RWPE1 (cell line): ENCODE results near the gene TBCD.

ENCODE experiments used
- CTCF ChIA-PET: fragments of 350-600 bp; sonication (Branson Sonifier 250); formaldehyde crosslinking; extraction: SDS; loops from one replicate; lab custom pipeline; 2021; lab: Yijun Ruan, JAX
- POLR2A ChIA-PET: fragments of 400-600 bp; formaldehyde crosslinking; extraction: SDS; loops from one replicate; lab custom pipeline; 2020; ENCODE audit warnings: antibody characterized with exemption; ENCODE audit not compliant: low non-redundant PET; lab: Yijun Ruan, JAX
- DNase-seq: peaks from one replicate; pipeline ENCODE4 v3.0.0; 2012; ENCODE audit warnings: low spot score
- H3K27ac ChIP-seq: fragments of 450-650 bp; 2 replicates; pipeline ENCODE4 v1.5.1; 2017
- TF ChIP-seq, protein P1 (sequence below): fragments of 450-650 bp; conservative IDR thresholded peaks from 2 replicates; pipeline ENCODE4 v1.5.1; 2017; ENCODE audit warnings: low read depth, mild to moderate bottlenecking

TBCD gene

DNA sequence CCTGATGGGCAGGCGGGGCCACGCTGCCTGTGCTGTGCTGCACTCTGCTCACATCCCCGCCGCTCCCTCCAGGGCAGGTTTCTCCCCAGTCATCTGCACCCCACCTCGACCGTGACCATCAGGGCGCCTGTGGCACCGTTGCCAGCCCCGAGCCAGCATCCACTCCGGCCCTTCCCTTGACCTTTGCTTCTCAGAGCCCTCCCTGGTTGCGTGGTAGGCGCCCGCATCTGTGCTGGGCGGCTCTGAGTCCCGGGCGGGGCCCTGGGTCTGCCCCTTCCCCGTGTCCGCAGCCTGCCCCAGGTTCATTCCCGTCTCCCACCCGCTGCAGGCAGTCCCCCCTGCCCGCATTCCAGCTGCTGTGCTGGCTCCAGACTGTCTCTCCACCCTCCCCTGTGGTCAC, 54.8 kb downstream of the TBCD start:
- ChIA-PET POLR2A (no interaction called here), CTCF (interaction anchor here (0.9 kb wide), 1 partner anchor 252 kb away, joined by 4 read pairs; no protein-coding TSS in a partner anchor)
- DNase-seq: no peak
- TF ChIP-seq, protein P1, sequence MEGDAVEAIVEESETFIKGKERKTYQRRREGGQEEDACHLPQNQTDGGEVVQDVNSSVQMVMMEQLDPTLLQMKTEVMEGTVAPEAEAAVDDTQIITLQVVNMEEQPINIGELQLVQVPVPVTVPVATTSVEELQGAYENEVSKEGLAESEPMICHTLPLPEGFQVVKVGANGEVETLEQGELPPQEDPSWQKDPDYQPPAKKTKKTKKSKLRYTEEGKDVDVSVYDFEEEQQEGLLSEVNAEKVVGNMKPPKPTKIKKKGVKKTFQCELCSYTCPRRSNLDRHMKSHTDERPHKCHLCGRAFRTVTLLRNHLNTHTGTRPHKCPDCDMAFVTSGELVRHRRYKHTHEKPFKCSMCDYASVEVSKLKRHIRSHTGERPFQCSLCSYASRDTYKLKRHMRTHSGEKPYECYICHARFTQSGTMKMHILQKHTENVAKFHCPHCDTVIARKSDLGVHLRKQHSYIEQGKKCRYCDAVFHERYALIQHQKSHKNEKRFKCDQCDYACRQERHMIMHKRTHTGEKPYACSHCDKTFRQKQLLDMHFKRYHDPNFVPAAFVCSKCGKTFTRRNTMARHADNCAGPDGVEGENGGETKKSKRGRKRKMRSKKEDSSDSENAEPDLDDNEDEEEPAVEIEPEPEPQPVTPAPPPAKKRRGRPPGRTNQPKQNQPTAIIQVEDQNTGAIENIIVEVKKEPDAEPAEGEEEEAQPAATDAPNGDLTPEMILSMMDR: no peak
- no peak overlapping the region for H3K27ac ChIP-seq

DNA sequence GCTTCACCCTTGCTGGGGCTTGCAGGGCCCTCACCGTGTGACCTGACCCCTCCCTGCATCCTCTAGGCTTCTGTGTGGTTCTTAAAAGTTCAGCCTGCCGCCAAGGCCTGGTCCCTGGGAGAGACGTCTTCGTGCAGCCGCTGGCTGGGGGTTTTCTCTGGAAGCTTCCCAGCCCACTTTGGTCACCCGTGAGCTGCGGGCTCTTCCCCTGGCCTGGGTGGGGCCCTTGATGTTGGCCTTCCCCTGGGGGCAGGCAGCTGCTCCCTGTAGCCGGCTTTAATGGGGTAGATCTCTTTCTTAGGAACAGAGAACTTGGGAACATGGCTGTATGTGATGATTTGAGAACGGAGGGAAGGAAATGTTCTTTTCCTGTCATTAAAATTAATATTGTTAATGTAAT, 55.2 kb downstream of the TBCD start:
- DNase-seq: no peak
- POLR2A ChIA-PET: no interaction called here
- CTCF ChIA-PET: interaction anchor here (0.9 kb wide), 1 partner anchor 253 kb away, joined by 4 read pairs; no protein-coding TSS in a partner anchor
- TF ChIP-seq, protein P1: no peak
- H3K27ac ChIP-seq: no peak overlapping the region

DNA sequence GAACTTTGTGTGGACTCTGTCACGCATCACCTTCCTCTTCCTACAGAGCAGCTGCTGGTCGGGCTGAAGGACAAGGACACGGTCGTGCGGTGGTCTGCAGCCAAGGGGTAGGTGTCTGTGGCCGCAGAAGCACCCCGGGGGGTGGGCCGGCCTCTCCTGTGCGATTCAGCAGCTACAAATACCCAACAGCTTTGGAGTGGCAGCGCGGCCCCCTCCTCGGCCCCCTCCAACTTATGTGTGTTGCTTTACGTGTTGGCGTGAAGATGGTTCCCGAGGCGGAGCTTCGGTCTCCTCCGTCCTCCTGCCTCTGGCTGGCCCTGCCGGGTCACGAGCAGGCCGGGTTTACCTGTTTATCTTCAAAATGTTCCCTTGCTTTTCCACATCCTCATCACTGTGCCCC, 55.7 kb downstream of the TBCD start:
- DNase-seq: no peak
- no peak overlapping the region for H3K27ac ChIP-seq
- POLR2A ChIA-PET: no interaction called here
- TF ChIP-seq, protein P1: no peak
- CTCF ChIA-PET: no interaction called here

DNA sequence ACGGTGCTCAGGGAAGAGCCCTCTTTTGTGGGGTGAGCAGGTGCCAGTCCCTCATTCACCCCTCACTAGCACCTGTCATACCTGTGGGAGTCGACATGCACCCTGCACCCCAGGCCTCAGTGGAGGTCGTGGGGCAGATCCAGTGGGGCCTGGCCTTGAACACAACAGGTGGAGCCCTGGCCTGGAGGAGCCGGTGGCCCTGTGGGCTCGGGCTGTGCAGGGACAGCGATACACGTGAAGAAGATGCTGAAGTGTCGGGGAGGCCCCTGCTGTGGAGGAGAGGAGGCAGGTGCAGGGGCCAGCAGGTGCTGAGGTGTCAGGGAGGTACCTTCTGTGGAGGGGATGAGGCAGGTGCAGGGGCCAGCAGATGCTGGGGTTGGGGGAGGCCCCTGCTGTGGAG, 56.1 kb downstream of the TBCD start:
- no peak overlapping the region for H3K27ac ChIP-seq
- no peak for DNase-seq
- POLR2A ChIA-PET: no interaction called here

DNA sequence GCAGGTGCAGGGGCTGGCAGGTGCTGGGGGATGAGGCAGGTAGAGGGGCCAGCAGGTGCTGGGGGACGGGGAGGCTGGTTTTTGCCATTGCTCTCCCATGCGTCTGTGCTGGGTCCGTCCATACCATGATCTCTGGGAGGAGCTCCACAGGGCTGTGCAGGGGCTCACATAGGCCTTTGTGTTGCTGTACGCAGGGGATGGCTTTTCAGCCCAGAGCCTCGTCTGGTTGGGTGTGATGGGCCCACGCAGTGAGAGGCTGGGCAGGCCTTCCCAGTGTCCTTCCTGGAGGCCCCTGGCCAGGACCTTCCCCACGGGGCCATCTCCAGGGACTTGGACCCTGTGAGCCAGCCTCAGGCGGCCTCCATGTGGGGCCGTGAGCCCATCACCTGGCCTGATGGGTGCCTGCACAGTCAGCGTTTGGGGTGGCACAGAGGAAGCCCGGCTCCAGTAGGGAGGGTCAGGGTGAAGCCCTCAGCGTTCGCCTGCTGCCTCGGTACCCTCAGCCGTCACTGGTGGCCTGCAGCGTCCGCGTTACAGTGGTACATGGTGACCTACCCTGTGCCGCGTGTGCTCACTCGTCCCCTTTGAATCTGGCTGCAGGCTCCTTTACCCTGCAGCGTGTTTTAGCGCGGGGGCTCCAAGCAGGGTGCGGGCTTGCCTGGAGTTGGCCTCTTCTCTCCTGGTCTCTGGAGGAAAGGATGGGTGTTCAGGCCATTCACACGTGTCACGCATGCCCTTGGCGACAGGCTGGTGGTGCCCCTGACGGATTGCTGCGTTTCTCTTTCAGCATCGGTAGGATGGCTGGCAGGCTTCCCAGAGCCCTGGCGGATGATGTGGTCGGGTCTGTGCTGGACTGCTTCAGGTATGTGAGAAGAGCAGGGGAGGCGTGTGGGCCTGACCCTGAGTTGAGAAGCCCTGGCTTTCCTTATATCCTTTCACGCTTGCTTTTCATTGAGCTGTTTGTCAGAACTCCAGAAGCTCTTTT, 57.3 kb downstream of the TBCD start:
- ChIA-PET CTCF (interaction anchor here (0.6 kb wide), 1 partner anchor 11 kb away, joined by 3 read pairs; no protein-coding TSS in a partner anchor), POLR2A (no interaction called here)
- DNase-seq: no peak
- TF ChIP-seq, protein P1: no peak
- H3K27ac ChIP-seq: no peak overlapping the region

More for the DNA sequence above, 56.1 kb downstream of the TBCD start:
- TF ChIP-seq, protein P1: no peak
- CTCF ChIA-PET: no interaction called here

DNA sequence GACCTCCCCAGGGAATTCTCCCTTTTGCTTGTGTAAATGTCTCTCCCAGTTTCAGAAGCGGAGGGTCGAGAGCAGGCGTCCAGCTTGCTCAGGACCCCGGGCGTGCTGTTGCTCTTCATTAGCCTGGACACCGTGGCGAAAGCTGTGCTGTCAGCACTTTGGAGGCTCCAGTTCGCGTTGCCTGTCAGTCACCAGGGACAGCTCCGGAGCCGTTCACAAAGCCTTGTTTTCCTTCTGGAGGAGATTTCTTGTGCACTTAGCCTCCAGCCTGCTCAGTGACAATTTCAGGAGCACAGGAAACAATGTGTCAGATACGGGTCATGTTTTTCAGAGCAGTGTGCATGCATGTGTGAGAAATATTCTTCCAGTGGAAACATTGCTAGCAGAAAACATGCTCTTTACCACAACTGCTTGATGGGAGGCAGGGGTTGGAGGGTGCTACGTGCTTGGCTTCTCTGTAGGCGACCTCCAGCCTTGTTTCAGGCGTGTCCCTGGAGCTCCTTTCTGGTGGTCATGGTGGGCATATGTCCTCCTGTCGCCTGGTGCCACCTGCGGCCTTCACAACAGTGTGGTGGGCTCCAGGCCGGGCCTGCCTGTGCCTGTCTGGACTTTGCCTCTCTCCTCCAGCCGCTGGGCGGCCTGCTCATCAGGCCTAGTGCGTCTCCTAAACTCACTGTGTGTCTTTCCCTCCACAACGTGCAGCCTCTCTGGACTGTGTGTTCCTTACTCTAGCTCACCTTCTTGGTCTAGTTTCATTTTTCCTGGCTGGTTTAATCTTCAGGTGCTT, 59.0 kb downstream of the TBCD start:
- ChIA-PET CTCF (no interaction called here), POLR2A (no interaction called here)
- DNase-seq: no peak

More for the DNA sequence above, 59.0 kb downstream of the TBCD start:
- peak overlapping the region; percentile 19 for H3K27ac ChIP-seq
- TF ChIP-seq, protein P1: no peak
